ENCODE measurements around the gene PNLIPRP1.

PNLIPRP1 gene

DNA sequence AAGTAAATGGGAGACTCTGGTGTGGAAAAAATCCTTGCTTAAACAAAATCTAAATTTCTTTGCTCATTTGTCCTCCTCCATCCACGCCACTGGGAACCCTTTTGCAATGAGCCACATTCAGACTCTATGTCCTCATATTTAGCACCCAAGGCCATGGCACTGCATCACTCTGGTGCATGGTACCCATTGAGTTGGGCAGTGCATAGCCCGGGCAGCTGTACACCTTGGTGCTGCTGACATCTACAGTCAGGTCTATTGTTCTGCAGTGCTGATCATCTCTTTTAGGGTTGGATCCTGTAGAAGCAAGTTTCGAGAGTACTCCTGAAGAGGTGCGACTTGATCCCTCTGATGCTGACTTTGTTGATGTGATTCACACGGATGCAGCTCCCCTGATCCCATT is 6.8 kb downstream of the PNLIPRP1 start:
- TF ChIP-seq, protein P1, sequence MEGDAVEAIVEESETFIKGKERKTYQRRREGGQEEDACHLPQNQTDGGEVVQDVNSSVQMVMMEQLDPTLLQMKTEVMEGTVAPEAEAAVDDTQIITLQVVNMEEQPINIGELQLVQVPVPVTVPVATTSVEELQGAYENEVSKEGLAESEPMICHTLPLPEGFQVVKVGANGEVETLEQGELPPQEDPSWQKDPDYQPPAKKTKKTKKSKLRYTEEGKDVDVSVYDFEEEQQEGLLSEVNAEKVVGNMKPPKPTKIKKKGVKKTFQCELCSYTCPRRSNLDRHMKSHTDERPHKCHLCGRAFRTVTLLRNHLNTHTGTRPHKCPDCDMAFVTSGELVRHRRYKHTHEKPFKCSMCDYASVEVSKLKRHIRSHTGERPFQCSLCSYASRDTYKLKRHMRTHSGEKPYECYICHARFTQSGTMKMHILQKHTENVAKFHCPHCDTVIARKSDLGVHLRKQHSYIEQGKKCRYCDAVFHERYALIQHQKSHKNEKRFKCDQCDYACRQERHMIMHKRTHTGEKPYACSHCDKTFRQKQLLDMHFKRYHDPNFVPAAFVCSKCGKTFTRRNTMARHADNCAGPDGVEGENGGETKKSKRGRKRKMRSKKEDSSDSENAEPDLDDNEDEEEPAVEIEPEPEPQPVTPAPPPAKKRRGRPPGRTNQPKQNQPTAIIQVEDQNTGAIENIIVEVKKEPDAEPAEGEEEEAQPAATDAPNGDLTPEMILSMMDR (IDR thresholded peaks at IDR 0.05; ENCODE audit: low read depth, low read length) = no peak
- H3K4me3 ChIP-seq (replicated peaks in 1 of 2; ENCODE audit: low read depth in 2 of 2, low read length in 2 of 2) = no peak overlapping the region
- no peak for DNase-seq (ENCODE audit: low read depth in 2 of 2)

DNA sequence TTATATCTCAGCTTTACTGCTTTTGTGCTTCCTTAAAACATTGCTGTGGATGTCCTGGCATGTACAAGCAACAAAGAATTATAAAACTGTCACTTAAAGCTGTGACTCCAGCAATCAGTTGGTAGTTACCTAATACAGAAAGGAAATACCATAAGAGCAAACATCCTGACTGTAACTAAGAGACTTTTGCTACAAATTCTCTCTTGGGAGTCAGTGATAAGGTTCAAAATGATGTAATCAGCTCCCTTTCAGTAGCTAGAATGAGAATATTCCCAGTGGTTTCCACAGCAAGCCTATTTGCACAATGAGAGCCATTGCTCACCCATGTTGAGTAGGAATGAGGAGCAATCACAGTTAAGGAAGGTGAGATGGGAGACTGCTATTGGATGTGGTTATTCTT is 7.6 kb downstream of the PNLIPRP1 start:
- TF ChIP-seq, protein P1 (IDR thresholded peaks at IDR 0.05; ENCODE audit: low read depth, low read length) = no peak
- H3K4me3 ChIP-seq (replicated peaks in 1 of 2; ENCODE audit: low read depth in 2 of 2, low read length in 2 of 2) = no peak overlapping the region
- DNase-seq (ENCODE audit: low read depth in 2 of 2) = no peak

DNA sequence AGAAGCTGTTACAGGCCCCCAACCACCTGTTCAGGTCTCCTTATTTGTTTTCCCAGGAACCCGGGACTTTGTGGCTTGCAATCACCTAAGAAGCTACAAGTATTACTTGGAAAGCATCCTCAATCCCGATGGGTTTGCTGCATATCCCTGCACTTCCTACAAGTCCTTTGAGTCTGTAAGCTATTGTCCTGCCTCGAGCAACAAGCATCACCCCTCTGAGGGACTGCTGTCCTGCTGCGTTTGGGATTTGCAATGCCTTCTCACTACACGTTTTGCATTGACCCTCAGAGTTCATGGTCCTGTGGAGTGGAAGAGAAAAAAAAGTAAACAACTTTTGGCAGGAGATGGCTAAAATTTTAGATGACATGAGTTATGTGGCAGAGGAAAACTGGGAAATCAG is 9.2 kb downstream of the PNLIPRP1 start:
- DNase-seq (ENCODE audit: low read depth in 2 of 2) = no peak
- TF ChIP-seq, protein P1 (IDR thresholded peaks at IDR 0.05; ENCODE audit: low read depth, low read length) = no peak

DNA sequence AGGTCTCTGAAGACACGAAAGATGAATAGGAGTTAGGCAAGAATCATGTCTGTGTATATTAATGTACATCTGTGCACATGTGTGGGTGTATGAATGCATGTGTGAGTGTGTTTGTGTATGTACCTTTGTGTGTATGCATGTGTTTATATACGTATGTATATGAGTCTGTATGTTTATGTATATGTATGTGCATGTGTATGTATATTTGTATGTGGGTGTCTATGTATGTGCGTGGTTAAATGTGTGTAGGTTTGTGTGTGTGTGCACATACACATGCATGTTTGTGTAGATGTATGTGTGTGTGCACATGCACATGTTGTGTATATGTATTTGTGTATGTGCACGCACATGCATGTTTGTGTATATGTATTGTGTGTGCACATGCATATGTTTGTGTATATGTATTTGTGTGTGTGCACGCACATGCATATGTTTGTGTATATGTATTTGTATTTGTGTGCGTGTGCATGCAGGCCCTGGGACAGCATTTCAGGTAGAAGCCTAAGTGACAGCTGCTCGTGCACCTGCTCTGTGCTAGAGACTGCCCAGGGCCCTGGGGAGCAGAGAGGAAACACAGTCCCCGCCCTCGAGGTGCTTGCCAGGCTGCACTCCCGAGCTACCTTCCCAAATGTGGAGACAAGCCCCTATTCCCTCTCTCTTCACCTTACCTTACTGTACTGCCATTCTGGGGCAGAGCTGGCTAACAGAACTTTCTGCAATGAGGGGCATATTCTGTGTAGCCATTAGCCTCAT is 12.1 kb downstream of the PNLIPRP1 start:
- no peak overlapping the region for H3K4me3 ChIP-seq (replicated peaks in 1 of 2; ENCODE audit: low read depth in 2 of 2, low read length in 2 of 2)
- DNase-seq (ENCODE audit: low read depth in 2 of 2) = no peak
- TF ChIP-seq, protein P1 (IDR thresholded peaks at IDR 0.05; ENCODE audit: low read depth, low read length) = no peak

More for the DNA sequence above, 9.2 kb downstream of the PNLIPRP1 start:
- H3K4me3 ChIP-seq (replicated peaks in 1 of 2; ENCODE audit: low read depth in 2 of 2, low read length in 2 of 2) = no peak overlapping the region

DNA sequence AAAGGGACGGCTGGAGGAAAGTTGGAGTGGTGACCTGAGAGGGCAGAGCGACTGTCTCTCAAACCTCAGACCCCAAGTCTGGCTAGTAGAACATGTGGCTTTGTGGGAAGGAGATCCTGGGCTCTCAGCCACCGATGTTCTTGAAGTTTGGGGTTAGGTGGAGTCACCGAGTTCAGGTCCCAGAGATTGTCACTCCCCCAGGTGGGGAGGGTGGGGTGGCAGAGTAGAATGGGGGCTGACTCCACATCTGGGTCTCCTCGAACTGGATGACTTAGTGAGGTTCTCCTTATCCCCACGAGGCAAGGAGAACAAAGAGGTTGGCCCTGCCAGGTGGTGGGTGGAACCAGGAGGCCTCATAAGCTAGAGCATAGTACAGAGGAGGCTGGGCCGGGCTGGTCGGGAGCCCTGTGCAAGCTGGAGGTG is 15.3 kb downstream of the PNLIPRP1 start:
- no peak overlapping the region for H3K4me3 ChIP-seq (replicated peaks in 1 of 2; ENCODE audit: low read depth in 2 of 2, low read length in 2 of 2)
- TF ChIP-seq, protein P1 (IDR thresholded peaks at IDR 0.05; ENCODE audit: low read depth, low read length) = no peak
- no peak for DNase-seq (ENCODE audit: low read depth in 2 of 2)

DNA sequence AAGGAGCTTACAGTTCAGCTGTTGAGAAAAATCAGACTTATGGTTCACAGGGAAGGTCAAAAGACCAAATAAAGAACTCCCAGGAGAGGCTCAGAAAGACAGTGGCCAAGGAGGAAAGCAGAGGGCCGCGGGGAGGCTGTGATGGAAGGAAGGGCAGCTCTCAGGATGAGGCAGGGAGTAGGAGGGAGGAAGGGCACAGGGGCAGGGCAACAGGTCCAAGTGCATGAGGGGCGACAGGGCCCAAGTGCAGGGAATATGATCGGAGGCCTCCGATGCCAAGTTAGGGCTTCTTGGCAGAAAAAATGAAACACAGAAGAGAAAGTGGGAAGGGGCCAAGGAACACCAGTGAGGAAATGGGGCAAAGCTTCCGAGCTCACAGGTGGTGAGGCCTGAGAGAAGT is 16.6 kb downstream of the PNLIPRP1 start:
- DNase-seq (ENCODE audit: low read depth in 2 of 2) = no peak
- TF ChIP-seq, protein P1 (IDR thresholded peaks at IDR 0.05; ENCODE audit: low read depth, low read length) = no peak
- H3K4me3 ChIP-seq (replicated peaks in 1 of 2; ENCODE audit: low read depth in 2 of 2, low read length in 2 of 2) = no peak overlapping the region

Measured in cardiac fibroblast (primary cell).